Measurements from ENCODE around the gene DIPK1A. TPM values are rescaled to one million over a fixed set of nuclear protein-coding genes. Genes with fewer than 3 reads are reported as not detected.

DIPK1A gene
- total and polyA plus RNA-seq, 2 donors (not counting 1 experiment from before 2014, with no cell fraction given) = 19.7 to 85.7 TPM

- no peak overlapping the region for H3K4me2 ChIP-seq (ENCODE audit: extremely low read depth, insufficient read depth, low read length)
- H3K27ac ChIP-seq (ENCODE audit: insufficient read depth, low read length) = no peak overlapping the region
Observed at GRCh38 chr1:92921031-92922023, 39.9 kb downstream of the DIPK1A start.

GRCh38 chr1:92916899-92917298 is 44.4 kb downstream of the DIPK1A start:
- no peak for TF ChIP-seq EZH2 (IDR thresholded peaks at IDR 0.05; ENCODE audit: low read length, missing control alignments)
- no peak for TF ChIP-seq CTCF (conservative IDR thresholded peaks at IDR 0.05 in 1 of 2, IDR thresholded peaks at IDR 0.05 in 1 of 2; ENCODE audit: low read depth in 1 of 2, low read length in 2 of 2)
- H3K9me3 ChIP-seq (ENCODE audit: control insufficient read depth, insufficient read depth, low read depth, low read length) = no peaks in the 10 kb centered on the region
- no peak overlapping the region for H2AFZ ChIP-seq (ENCODE audit: low read length)
- H3K4me1 ChIP-seq (ENCODE audit: control insufficient read depth, extremely low read depth, insufficient read depth, low read length) = peaks cover 7% of the 10 kb centered on the region
- no peaks in the 10 kb centered on the region for H3K27me3 ChIP-seq (ENCODE audit: control insufficient read depth, insufficient read depth, low read length)
- H3K9ac ChIP-seq (ENCODE audit: insufficient read depth, low read length) = no peak overlapping the region
- H3K4me2 ChIP-seq (ENCODE audit: extremely low read depth, insufficient read depth, low read length) = peak overlapping the region; percentile 69
- H3K36me3 ChIP-seq (ENCODE audit: control insufficient read depth, insufficient read depth, low read length) = no peaks in the 10 kb centered on the region
- peak in 1 of 2 donors; percentile 80 for DNase-seq (ENCODE audit: low read depth in 2 of 2)
- no peaks in the 10 kb centered on the region for H3K79me2 ChIP-seq (ENCODE audit: control insufficient read depth, insufficient read depth, low read length)
- H3K4me3 ChIP-seq (replicated peaks in 1 of 4; ENCODE audit: control extremely low read depth in 1 of 4, insufficient read depth in 1 of 4, low read depth in 3 of 4, low read length in 4 of 4) = peak overlapping the region in 2 of 4 experiments; percentile 12 to 13
- no peaks in the 10 kb centered on the region for H4K20me1 ChIP-seq (ENCODE audit: control insufficient read depth, extremely low read depth, insufficient read depth, low read length)
- H3K27ac ChIP-seq (ENCODE audit: insufficient read depth, low read length) = peak overlapping the region; percentile 11

More at GRCh38 chr1:92921031-92922023, 39.9 kb downstream of the DIPK1A start:
- no peaks in the 10 kb centered on the region for H3K79me2 ChIP-seq (ENCODE audit: control insufficient read depth, insufficient read depth, low read length)
- no peak for DNase-seq (ENCODE audit: low read depth in 2 of 2)
- no peaks in the 10 kb centered on the region for H3K27me3 ChIP-seq (ENCODE audit: control insufficient read depth, insufficient read depth, low read length)
- no peaks in the 10 kb centered on the region for H3K36me3 ChIP-seq (ENCODE audit: control insufficient read depth, insufficient read depth, low read length)
- no peaks in the 10 kb centered on the region for H4K20me1 ChIP-seq (ENCODE audit: control insufficient read depth, extremely low read depth, insufficient read depth, low read length)
- no peak overlapping the region for H3K4me3 ChIP-seq (replicated peaks in 1 of 4; ENCODE audit: control extremely low read depth in 1 of 4, insufficient read depth in 1 of 4, low read depth in 3 of 4, low read length in 4 of 4)
- H3K4me1 ChIP-seq (ENCODE audit: control insufficient read depth, extremely low read depth, insufficient read depth, low read length) = peaks cover 6% of the 10 kb centered on the region
- TF ChIP-seq EZH2 (IDR thresholded peaks at IDR 0.05; ENCODE audit: low read length, missing control alignments) = no peak
- no peak for TF ChIP-seq CTCF (conservative IDR thresholded peaks at IDR 0.05 in 1 of 2, IDR thresholded peaks at IDR 0.05 in 1 of 2; ENCODE audit: low read depth in 1 of 2, low read length in 2 of 2)
- no peak overlapping the region for H3K9ac ChIP-seq (ENCODE audit: insufficient read depth, low read length)
- H3K9me3 ChIP-seq (ENCODE audit: control insufficient read depth, insufficient read depth, low read depth, low read length) = no peaks in the 10 kb centered on the region
- H2AFZ ChIP-seq (ENCODE audit: low read length) = no peak overlapping the region

GRCh38 chr1:92915547-92915946 is 45.7 kb downstream of the DIPK1A start:
- Histone ChIP-seq H3K36me3 (ENCODE audit: control insufficient read depth, insufficient read depth, low read length) (no peaks in the 10 kb centered on the region), H3K9me3 (ENCODE audit: control insufficient read depth, insufficient read depth, low read depth, low read length) (no peaks in the 10 kb centered on the region), H3K9ac (ENCODE audit: insufficient read depth, low read length) (no peak overlapping the region), H3K27me3 (ENCODE audit: control insufficient read depth, insufficient read depth, low read length) (no peaks in the 10 kb centered on the region), H3K4me2 (ENCODE audit: extremely low read depth, insufficient read depth, low read length) (no peak overlapping the region), H4K20me1 (ENCODE audit: control insufficient read depth, extremely low read depth, insufficient read depth, low read length) (no peaks in the 10 kb centered on the region), H2AFZ (ENCODE audit: low read length) (no peak overlapping the region), H3K27ac (ENCODE audit: insufficient read depth, low read length) (no peak overlapping the region), H3K4me1 (ENCODE audit: control insufficient read depth, extremely low read depth, insufficient read depth, low read length) (peaks cover 7% of the 10 kb centered on the region), H3K4me3 (replicated peaks in 1 of 4; ENCODE audit: control extremely low read depth in 1 of 4, insufficient read depth in 1 of 4, low read depth in 3 of 4, low read length in 4 of 4) (no peak overlapping the region), H3K79me2 (ENCODE audit: control insufficient read depth, insufficient read depth, low read length) (no peaks in the 10 kb centered on the region)
- DNase-seq (ENCODE audit: low read depth in 2 of 2) = no peak
- TF ChIP-seq EZH2 (IDR thresholded peaks at IDR 0.05; ENCODE audit: low read length, missing control alignments) (no peak), CTCF (conservative IDR thresholded peaks at IDR 0.05 in 1 of 2, IDR thresholded peaks at IDR 0.05 in 1 of 2; ENCODE audit: low read depth in 1 of 2, low read length in 2 of 2) (no peak)

Measured in fibroblast of lung (primary cell).